IPS DF 19.7 (cell line): ENCODE data around the gene ADGRB2.

Experiments
- DNase-seq: peaks from one replicate; pipeline ENCODE4 v3.0.0-alpha.2; 2013; ENCODE audit warnings: low read depth, low spot score

ADGRB2 gene

GRCh38 chr1:31764312-31765040 lies at the start of gene ADGRB2:
Gene ADGRB2 (minus strand): TSS chr1:31764340. CDS start chr1:31757221, 7,119 bp downstream.
- no peak for DNase-seq

- DNase-seq, result no peak
Observed at GRCh38 chr1:31812158-31812829, 48.2 kb upstream of the ADGRB2 start.

GRCh38 chr1:31811605-31812004 lies 47.5 kb upstream of the ADGRB2 start:
- DNase-seq, result peak; percentile 40

- no peak for DNase-seq
Observed at GRCh38 chr1:31809698-31810097, 45.6 kb upstream of the ADGRB2 start.

- DNase-seq, result no peak
Observed at GRCh38 chr1:31807273-31808048, 43.3 kb upstream of the ADGRB2 start.

- DNase-seq, result no peak
Observed at GRCh38 chr1:31805318-31805717, 41.2 kb upstream of the ADGRB2 start.

GRCh38 chr1:31804098-31804497 lies 40.0 kb upstream of the ADGRB2 start:
- no peak for DNase-seq

GRCh38 chr1:31803610-31804009 lies 39.5 kb upstream of the ADGRB2 start:
- no peak for DNase-seq

GRCh38 chr1:31802190-31803150 lies 38.3 kb upstream of the ADGRB2 start:
- DNase-seq, result no peak

GRCh38 chr1:31801458-31801857 lies 37.3 kb upstream of the ADGRB2 start:
- no peak for DNase-seq

- no peak for DNase-seq
Observed at GRCh38 chr1:31800674-31800967, 36.5 kb upstream of the ADGRB2 start.

GRCh38 chr1:31799895-31800673 lies 35.9 kb upstream of the ADGRB2 start:
- no peak for DNase-seq

GRCh38 chr1:31799196-31799894 lies 35.2 kb upstream of the ADGRB2 start:
- no peak for DNase-seq

- DNase-seq, result no peak
Observed at GRCh38 chr1:31798433-31799195, 34.5 kb upstream of the ADGRB2 start.

- no peak for DNase-seq
Observed at GRCh38 chr1:31798086-31798432, 33.9 kb upstream of the ADGRB2 start.

GRCh38 chr1:31797216-31797615 lies 33.1 kb upstream of the ADGRB2 start:
- DNase-seq, result no peak

- no peak for DNase-seq
Observed at GRCh38 chr1:31796707-31797106, 32.6 kb upstream of the ADGRB2 start.

- DNase-seq, result no peak
Observed at GRCh38 chr1:31795801-31796621, 31.9 kb upstream of the ADGRB2 start.
